ENCODE results near the gene AGAP1.

The AGAP1 gene

DNA sequence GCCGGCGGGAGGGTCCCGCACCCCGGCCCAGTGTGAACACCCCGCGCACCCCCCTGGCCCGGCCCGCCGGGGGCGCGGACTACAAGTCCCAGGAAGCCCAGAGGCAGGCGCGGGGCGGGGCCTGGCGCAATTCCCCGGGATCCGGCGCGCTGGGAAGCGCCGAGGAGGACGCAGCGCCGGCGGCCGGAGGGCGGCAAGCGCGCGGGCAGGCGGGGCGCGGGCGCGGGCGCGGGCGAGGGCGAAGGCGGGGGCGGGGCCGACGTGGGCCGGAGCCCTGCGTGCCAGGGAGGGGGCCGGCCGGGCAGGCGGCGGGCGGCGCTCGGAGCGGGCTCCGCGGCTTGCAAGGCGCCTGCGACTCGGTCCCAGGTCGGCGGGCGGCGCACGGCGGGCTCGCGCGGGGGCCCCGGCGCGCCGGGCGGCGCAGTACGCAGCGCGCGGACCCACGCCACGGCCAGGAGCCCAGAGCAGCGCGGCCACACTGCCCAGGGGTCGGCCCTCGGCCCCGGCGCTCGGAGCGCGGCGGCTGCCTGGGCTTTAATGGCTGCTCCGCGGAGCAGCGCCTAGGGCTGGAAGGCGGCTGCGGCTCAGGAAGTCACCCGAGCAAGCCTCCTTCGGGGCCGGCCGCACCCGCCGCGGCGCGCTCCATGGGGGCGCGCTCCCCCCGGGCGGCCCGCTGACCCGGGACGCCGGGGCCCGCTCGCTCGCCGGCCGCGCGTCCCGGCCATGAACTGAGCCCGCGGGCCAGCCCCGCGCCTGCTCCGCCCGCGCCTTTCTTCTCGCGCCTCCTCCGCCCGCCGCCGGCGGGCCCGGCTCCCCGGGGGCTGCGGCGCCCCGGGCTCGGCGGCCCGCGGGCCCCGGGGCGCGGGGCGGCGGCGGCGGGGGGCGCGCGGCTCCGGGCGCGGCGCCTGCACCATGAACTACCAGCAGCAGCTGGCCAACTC, at the start of gene AGAP1:
Gene AGAP1 (plus strand): TSS at position 269 of the 941 bp plus-strand sequence.
- DNase-seq, result no peak

GRCh38 chr2:235444101-235444597, 49.7 kb upstream of the AGAP1 start:
- no peak for DNase-seq

- DNase-seq, result no peak
These were observed 48.7 kb upstream of the AGAP1 start for GRCh38 chr2:235445116-235445515.

GRCh38 chr2:235446082-235446481, 47.8 kb upstream of the AGAP1 start:
- DNase-seq, result no peak

DNA sequence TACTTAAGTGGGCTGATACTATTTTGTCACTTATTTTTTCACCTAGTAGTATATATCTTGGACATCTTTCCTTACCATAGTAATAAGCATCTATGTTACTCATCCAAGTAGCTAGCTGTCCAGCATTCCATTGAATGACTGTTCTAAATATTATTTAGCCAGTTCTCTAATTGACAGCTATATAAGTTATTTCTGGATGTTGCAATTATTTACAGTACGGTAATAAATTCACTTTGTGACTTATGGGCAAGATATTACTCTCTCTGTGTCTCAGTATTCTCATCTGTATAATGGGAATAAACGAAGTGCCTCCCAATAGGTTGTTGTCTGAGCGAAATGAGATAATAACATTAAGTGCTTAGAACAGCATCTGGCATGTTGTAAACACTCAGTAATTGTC, 46.6 kb upstream of the AGAP1 start:
- no peak for DNase-seq

DNA sequence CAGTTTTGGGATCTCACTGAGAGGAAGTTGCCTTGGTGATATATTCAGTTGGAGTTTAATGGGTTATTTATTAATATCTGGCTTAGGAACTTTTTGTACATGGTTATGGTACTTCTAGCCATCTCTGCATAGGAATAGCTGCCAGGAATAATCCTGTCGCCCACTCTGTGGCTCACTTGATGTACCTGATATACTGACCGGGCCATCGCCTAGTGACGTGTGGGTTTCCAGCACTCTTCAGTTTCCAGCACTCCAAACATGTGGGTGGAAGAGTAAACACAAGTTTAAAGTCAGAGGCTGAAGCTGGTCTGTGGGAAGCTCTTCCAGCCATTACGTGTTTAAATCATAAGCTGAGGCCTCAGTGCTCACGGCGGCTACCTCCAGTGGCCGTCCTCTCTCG, 44.3 kb upstream of the AGAP1 start:
- DNase-seq, result no peak

DNA sequence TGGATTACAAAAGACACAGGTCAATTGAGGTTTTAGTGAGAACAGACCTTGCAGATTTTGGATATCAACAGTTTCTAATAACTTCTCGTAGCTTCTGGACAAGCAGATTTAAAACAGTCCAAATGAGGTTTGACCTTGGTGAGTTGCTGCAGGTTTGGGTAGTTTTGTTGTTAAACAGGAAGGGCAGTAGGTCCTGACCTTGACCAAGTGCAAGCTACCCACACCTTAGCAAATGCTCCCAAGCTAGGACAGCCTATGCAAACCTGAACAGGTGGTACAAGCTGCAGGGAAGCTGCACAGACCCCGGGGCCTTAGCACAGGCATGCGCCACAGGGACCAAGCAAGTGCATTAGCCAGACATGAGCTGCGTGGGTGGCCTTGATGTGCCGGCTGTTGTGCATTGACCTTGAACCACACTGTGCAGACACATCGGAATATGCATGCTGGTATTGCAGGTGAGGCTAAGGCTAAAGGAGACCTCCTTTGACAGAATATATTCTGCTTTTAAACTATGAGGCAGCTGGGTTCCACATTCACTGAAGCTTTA, 40.2 kb upstream of the AGAP1 start:
- no peak for DNase-seq

DNA sequence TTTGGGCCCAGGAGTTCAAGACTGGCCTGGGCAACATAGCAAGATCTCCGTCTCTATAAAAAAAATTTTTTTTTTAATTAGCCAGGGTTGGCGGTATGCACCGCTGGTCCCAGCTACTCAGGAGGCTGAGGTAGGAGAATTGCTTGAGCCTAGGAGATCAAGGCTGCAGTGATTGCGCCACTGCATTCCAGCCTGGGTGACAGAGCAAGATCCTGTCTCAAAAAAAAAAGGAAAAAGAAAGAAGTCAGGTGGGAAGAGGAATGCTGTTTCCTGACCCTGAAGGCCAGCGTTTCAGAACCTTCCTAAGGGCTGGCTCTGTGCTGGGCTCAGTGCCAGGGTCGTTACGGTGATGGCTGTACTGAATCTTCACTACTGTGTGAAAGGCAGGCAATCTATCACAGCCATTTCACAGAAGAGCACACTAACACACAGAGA, 35.0 kb upstream of the AGAP1 start:
- no peak for DNase-seq

GRCh38 chr2:235460548-235461047, 33.2 kb upstream of the AGAP1 start:
- no peak for DNase-seq

DNA sequence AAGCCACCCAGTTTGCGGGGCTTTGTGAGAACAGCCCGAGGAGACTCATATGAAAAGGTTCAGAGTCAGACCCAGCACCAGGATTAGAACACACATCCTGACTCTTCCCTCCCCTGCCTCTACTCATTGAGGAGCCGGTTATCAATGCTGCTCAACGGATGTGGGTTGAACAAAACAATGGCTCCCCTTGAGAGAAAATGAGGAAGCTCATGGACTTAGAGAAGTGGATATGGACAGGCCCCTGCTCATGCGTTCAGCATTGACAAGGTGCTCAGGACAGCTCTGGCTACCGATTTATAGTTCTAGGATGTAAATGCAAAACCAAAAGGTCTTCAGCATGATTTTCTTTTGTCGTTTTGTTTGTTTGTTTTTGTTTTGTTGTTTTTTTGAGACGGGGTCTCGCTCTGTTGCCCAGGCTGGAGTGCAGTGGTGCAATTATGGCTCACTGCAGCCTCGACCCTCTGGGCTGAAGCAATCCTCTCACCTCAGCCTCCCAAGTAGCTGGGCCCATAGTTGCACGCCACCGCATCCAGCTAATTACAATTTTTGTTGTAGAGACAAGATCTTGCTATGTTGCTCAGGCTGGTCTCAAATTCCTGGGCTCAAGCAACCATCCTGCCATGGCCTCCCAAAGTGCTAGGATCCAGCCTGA, 32.0 kb upstream of the AGAP1 start:
- DNase-seq, result no peak

DNA sequence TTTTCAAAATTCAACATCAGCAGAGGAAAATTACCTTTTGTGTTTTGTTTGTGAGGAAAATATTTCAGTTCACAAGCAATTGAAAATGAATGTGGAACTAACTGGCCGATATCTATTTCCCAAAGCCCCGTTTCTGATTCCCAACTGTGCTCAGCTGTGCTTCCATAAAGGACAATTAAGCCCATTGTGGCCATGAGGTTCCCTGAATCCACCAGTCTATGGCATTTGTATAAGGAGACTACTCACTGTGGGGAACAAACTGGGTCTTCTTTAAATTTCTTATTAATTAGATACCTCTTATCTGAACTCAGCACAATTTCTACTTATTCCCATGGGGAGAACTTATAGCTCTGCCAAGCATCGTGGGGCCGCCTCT, 31.4 kb upstream of the AGAP1 start:
- DNase-seq, result no peak

DNA sequence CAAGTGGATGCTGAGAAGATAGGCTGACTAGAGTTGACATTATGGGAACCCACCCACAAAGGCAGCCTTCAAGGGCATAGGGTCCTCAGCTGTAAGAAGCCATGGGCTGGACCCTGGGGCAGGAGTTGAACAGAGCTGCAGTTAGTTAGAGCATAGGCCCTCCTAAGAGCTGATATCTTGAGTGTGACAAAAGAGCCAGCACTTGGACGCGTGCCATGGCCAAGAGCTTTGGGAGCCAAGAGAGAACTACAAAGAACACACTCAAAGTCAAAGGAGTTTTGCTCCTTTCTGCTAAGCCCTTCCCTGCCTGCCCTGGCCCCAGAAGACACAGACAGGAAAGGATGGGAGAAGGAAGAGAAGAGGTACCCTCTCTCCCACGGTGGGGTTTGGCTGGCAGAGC, 29.9 kb upstream of the AGAP1 start:
- no peak for DNase-seq

GRCh38 chr2:235467588-235467987, 26.3 kb upstream of the AGAP1 start:
- no peak for DNase-seq

- DNase-seq, result no peak
These were observed 24.7 kb upstream of the AGAP1 start for GRCh38 chr2:235468978-235469655.

DNA sequence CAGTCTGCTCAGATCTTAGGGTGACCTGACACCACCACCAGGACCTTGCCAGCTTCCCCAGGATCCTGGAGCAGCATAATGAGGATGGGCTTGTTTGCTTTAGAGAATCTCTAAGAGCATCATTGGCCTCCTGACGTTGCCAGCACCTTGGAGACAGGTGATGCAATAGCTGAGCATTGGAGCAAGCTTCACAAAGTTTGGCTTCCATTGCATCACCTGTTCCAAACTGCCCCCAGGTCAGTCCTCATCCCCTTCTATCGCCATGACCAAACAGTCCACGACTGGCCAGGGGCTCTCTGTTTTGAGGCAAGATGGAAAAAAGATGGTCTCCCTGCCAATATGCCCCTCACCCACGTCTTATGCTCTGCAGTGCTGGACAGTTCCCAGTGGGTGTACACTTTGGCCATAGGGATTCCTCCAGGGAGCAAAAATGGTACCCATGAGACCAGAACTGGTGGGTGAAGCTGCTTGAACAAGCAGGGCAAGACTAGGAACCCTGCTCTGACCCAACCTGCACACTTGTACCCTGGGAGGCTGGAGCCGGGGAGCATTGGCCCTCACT, 22.6 kb upstream of the AGAP1 start:
- DNase-seq, result no peak

DNA sequence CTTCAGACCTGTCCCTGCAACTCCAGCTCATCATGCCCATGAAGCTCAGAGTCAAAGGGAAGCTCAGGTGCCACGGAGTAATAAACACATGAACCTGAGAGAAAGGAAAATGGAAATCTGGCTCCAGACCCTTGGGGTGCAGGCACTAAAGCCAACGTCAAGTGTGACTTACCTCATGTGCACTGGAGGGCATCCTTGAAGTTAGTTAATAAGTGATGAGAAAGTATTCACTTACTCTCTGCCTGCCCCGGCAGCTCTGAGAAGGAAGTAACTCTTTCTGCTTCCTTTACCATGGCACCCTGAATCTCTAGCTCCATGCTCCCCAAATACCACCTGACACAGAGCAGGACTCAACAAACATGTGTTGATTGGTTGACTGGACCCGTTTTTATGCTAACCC, 21.4 kb upstream of the AGAP1 start:
- no peak for DNase-seq

DNA sequence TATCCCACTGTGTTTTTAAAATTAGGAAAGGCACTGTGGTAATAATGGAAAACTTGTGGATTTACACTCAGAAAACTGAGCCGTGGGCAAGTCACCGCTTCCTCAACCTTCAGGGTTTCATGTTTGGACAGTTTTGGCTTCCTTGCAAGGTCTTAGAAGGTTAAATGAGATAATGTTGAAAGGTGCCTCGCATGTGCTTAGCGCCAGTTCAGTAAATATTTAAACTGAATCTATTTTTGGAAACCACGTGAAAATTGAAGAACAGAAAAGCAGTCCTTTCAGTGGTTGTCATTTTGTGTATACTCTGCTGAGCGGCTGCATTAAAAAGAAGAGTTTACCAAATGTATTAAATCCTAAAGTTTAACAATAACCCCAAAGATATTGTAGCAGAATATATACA, 15.2 kb upstream of the AGAP1 start:
- no peak for DNase-seq

GRCh38 chr2:235479604-235480003, 14.2 kb upstream of the AGAP1 start:
- DNase-seq, result no peak

DNA sequence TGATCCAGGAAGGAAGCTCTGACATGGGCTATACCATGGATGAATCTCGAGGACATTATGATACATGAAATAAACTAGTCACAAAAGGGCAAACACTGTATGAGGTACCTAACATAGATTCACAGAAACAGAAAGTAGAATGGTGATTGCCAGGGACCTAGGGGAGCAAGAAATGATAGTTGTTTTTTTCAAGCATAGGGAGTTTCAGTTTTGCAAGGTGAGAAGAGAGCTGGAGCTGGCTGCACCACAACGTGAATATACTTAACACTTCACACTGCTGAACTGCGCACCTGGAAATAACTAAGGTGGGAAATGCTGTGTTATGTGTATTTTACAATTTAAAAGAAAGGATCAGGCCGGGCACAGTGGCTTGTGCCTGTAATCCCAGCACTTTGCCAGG, 13.2 kb upstream of the AGAP1 start:
- no peak for DNase-seq

DNA sequence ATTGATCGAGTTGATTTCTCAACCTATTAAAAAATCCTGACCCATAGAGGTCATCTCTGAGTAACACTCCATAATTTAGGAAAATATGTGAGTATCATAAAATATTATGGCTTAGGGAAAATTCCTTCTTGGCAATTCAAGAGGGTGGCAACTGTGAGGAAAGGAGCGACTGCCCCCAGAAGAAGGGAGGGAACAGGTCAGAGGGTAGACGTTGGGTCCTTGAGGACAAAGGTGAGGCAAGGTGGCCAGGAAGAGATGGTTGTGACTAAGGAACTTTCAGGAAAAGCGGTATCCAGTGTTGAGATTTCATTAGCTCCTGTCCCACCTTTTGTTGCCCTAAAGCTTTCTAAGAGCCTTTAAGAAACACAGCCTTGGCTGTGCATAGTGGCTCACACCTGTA, 10.5 kb upstream of the AGAP1 start:
- DNase-seq, result no peak

DNA sequence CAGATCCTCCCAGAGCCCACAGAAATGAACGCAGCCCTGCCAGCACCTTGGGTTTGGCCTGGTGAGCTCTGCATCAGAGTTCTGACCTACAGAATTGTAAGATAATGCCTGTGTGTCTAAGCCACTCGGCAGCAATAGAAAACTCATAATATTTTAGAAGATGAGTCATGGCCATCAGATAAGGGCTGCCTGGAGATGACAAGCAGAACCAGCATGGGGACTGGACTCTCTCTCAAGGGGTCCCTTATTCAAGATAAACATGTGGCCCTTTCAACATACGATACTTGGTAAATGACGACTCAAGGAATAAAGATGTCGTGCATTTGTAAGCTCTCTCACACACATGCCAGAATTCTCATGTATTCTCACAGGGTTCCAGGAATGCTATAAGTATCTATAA, 8.5 kb upstream of the AGAP1 start:
- DNase-seq, result no peak

- DNase-seq, result no peak
These were observed 7.1 kb upstream of the AGAP1 start for GRCh38 chr2:235486729-235487128.

DNA sequence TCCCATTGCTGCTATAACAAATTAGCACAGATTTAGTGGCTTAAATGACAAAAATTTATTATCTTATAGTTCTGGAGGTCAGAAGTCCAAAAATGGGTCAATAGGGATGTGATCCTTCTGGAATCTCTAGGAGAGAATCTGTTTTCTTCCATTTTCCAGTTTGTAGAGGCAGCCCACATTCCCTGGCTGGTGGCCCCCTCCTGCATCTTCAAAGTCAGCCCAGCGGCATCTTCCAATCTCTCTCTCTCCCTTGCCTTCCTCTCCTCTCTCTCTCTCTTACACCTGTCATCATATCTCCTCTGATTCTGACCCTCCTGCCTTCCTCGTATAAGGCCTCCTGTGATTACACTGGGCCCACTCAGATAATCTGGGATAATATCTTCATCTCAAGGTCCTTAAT, 3.9 kb upstream of the AGAP1 start:
- no peak for DNase-seq
